Activated naive CD4-positive, alpha-beta T cell (primary cell): ENCODE measurements around the gene PHRF1.
"Not testable (repeated sequence)": the region's sequence is repeated elsewhere in the genome, so short reads cannot be mapped to it uniquely, and the experiment has no call there.

ENCODE experiments used
- DNase-seq, 4 experiments: peaks; one replicate each; lab custom pipeline; 2025; lab: John Stamatoyannopoulos, UW

The PHRF1 gene

DNA sequence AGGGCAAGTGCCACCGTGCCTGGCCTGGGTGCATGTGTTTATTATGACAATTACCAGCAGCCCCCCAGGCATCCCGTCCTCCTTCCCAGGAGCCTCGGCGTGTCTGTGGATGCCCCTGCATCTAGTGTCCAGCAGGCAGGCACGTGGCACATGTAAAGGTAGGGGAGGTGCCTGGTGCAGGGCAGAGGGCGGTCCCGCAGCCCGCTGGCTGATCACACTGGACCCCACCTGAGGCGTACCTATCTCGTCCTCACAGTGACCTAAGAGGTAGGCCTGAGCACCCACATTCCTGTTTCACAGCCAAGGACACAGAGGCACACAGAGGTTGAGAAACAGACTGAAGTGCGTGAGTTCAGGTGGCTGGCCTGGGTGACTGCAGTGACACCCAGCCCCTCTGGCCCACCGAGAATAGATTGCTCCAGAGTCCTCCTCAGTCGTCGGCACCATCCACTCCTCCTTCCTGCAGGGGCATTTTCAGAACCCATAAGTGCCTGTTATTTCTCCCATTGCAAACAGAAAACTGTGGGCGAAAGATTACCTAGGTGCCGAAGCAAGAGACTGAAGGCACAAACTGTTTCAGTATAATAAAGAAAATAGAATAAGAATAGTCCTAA is 3.0 kb upstream of the PHRF1 start:
- DNase-seq: no peak

DNA sequence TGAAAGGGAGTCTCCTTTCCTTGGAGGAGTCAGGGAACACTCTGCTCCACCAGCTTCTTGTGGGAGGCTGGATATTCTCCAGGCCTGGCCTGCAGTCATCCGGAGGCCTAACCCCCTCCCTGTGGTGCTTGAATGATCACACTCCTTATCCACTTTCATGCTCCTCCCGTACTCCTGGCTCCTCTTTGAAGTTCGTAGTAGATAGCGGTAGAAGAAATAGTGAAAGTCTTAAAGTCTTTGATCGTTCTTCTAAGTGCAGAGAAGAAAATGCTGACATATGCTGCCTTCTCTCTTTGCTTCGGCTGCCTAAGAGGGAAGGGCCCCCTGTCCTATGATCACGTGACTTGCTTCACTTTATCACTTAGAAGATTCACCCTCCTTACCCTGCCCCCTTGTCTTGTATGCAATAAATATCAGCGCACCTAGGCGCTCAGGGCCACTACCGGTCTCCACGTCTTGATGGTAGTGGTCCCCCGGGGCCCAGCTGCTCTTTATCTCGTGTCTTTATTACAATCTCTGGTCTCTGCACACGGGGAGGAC is 2.2 kb upstream of the PHRF1 start:
- not testable (repeated sequence) for DNase-seq

GRCh38 chr11:574632-575312 is 1.5 kb upstream of the PHRF1 start:
- DNase-seq: no peak

DNA sequence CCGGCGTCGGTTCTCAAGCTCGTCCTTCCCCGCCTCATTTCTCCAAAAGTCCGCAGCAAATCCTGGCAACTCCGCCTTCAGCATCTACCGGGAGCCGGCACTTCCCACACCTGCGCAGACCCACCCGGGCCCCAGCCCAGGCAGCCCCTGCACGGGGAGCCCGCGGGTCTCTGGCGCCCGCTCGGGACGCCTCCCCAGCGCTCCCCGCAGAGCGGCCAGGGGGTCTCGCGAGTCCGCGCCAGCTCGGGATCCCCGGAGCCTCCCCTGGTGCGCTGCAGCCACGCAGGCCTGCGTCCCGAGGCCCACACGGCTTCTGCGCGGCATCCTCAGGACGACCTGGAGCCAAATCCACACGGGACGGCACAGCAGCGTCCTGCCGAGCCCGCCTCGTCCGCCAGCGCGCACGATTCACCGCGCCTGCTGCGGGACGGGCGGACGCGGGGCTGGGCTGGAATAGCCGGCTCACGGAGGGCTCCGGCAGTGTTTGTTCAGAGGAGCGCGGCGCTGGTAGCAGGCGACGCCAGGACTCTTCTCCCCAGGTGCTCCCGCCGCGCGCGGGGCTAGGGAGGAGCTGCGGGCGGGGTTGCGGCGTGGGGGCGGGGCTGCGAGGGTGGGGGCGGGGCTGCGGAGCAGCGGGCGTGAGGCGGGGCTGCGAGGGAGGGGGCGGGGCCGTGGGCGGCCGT is 816 bp upstream of the PHRF1 start:
- DNase-seq: no peak

GRCh38 chr11:576811-577610 is 741 bp downstream of the PHRF1 start:
- DNase-seq: no peak

- DNase-seq: no peak
Measured at GRCh38 chr11:577611-577894, 1.3 kb downstream of the PHRF1 start.

DNA sequence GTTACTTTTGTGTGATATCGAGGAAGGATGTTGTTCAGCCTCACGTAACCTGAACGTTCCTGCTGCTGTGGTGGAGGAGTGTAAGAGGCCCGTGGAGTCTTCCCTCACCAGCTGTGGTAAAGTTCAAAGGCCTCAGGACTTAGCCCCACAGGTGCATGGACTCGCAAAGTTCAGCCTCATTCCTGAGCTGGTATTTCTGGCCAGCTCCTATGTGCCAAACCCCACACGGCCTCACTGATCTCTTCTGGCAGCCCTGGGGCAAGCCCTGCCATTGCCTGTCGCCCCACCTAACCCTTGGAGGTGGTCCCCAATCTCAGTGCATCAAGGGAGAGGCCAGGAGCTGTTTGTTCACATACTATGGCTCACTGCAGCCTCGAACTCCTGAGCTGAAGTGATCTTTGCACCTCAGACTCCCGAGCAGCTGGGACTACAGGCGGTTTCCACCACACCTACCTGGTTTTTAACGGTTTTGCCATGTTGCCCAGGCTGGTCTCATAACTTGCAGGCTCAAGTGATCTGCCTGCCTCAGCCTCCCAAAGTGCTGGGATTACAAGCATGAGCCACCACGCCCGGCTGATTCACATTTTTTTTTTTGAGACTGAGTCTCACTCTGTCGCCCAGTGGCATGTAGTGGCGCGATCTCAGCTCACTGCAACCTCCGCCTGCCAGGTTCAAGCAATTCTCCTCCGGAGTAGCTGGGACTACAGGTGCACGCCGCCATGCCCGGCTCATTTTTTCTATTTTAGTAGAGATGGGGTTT is 2.2 kb downstream of the PHRF1 start:
- no peak for DNase-seq

GRCh38 chr11:579830-580601 is 3.7 kb downstream of the PHRF1 start:
- DNase-seq: no peak

DNA sequence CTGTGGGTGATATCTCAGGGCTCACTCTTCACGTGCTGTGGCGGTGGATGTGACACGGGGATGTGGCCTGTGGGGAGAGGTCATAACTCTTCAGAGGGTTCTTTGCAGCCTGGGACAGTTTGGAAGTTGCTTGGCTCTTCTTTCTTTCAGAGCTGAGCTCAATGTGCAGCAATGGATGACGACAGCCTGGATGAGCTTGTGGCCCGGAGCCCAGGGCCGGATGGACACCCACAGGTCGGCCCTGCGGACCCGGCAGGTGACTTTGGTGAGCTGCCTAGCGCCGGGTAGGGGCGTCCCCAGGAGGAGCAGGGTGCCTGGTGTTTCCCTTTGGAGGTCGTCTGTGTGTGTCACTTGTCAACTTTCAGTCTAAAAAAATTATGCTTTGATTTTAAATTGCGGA is 5.1 kb downstream of the PHRF1 start:
- no peak for DNase-seq

DNA sequence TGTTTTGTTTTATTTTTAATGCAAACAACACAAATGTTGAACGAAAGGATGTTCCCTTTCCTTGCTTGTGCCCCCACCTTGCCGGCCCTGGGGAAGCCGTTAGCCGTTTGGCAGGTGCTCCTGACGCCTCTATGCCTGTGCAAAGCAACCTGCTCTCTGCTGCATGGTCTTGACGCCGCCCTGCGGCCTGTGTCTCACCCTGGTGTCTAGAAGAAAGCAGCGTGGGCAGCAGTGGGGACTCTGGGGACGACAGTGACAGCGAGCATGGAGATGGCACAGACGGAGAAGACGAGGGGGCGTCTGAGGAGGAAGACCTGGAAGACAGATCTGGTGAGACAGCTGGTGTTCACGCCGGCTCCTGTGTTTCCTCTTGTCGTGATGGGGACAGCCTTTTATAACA is 5.5 kb downstream of the PHRF1 start:
- no peak for DNase-seq

DNA sequence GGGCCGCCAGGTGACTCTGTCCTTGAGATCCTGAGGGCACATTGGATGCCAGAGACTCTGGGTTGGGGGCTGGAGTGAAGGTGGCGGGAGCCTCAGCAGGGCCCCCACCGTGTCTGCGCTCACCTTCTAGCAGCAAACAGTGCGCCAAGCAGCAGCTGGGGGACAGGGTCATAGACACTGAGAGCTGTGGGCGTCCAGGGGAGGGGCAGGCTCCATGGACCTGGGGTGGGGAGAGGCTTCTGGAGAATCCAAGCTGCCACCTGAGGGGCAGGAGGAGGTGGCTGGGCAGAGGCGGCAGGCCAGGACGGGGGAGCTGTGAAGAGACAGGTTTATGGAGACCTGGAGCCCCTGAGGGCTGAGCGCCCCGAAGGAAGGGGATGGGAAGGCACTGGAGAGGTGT is 8.0 kb downstream of the PHRF1 start:
- DNase-seq: no peak

DNA sequence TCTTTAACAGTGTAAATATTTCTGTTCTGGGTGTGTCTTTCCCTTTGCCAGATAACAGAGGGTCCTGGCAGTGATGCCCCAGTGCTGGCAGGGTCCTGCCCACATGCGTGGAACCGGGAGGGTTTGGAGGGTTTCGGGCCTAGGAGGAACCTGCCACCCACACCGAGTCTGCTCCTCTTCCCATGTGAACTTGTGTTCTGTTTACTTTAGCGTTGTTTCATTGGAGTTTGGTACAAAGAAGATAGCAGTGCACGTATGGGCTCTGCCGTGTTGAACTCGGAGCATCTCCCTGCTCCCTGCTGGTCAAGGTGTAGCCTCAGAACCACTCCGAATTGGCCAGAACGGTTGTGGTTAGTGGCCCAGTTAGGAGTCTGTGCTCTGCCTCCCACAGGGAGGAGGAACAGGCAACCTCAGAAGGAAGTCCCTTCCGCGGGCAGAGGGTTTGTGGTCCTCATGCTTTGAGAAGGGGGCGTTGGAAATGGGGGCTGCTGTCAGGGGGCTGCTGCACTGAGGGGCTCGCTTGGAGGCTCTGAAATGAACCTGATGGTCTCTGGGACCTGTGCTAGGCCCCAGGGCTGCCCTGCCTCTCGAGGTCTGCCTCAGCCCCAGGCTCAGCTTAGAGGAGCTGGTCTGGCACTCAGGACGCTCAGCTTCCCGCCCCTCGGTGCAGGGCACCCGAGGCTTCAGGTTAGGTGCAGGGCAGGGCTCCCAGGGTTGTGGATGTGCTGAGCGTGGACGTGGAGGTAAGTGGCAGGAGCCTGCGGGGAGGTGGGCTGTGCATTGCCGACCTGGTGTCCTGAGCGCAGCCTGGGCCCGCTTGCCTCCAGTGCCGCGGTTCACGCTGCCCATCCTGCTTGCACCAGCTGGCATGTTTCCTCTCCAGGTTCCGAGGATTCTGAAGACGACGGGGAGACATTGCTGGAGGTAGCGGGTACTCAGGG is 10.4 kb downstream of the PHRF1 start:
- DNase-seq: no peak

GRCh38 chr11:587546-587945 is 11.3 kb downstream of the PHRF1 start:
- no peak for DNase-seq

DNA sequence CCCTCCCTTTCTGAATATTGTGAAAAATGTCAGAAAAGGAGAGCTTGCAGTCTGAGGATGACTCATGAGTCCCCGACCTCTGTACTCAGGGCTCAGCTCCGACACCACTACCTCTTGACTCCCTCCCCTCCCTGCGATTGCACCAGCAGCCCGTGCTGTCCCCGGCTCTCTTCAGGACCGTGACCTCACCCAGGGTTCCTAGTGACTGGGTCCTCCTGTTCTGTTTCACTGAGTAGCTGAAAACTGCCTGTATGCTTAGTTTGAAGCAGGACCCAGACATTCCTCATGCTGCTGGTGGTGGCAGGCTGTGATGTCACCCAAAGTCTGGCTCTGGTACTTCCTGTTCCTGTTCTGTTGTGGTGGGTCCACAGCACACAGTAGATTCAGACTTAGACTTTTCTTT is 11.7 kb downstream of the PHRF1 start:
- DNase-seq: peak in 2 of 4 experiments; percentile 27 to 66

DNA sequence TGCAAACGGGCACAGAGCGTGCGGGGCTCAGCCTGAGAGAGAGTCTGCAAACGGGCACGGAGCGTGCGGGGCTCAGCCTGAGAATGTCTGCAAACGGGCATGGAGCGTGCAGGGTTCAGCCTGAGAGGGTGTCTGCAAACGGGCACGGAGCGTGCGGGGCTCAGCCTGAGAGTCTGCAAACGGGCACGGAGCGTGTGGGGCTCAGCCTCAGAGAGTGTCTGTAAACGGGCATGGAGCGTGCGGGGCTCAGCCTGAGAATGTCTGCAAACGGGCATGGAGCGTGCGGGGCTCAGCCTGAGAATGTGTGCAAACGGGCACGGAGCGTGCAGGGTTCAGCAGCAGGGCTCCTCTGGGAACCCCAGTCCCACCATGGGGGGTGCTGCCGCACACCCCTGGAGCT is 13.5 kb downstream of the PHRF1 start:
- no peak for DNase-seq

DNA sequence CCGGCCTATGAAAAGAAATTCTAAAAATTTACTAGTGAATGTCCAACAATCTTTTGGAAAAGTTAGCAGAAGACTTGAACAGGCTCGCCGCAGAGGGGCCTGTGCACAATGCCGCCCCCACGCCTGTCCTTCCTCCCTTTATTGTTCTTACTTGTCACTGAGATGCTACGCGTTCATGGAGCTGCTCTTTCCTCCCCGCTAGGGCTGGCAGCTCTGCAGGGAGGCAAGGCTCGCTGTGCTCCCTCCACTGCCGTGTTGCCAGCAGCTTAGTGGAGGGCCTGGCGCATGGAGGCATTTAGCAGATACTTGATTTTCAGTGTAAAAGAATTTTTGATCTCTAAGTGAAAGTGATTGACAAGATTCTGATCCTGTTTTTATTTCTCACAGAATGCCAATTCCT is 14.7 kb downstream of the PHRF1 start:
- DNase-seq: no peak

DNA sequence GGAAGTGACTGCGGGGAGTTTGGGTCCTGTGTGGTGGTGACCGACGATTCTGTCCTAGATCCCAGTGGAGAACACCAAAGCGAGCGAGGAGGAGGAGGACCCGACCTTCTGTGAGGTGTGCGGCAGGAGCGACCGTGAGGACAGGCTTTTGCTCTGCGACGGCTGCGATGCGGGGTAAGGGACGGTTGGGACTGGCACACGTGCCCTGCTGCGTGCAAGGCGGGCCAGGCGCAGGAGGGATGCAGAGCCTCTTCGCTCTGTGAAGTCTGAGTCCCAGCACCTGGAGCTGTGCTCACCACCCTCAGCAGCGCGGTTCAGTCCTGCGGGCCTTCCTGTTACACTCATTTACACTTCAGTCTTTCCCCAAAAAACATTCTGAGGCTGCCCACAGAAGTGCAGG is 16.2 kb downstream of the PHRF1 start:
- no peak for DNase-seq

GRCh38 chr11:592918-593317 is 16.6 kb downstream of the PHRF1 start:
- DNase-seq: no peak

GRCh38 chr11:593347-593746 is 17.1 kb downstream of the PHRF1 start:
- DNase-seq: no peak

DNA sequence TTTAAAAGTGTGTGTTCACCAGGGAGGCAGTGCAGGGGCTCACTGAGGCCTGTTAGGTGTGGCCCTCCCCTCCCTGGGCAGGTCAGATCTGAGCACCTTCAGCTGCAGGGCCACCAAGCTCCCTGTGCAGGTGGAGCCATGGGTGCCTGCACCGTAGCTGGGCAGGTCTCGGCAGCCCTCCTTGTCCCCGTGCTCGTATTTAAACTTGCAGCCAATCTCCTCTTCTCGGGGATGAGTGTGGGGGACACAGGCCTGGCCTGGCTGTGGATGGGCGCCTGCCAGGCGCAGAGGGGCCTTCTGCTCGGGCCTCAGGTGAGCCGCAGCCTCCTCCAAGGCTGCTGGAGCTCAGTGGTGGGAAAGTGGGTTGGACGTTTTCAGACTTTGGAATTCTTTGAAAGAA is 19.1 kb downstream of the PHRF1 start:
- no peak for DNase-seq
